Kidney (tissue), 14 donors: Measurements from ENCODE around the gene CXCR4. TPM values are rescaled to one million over a fixed set of nuclear protein-coding genes. Genes with fewer than 3 reads are reported as not detected.

Source experiments
- DNase-seq, 5 donors: peaks; one replicate each; pipeline ENCODE4 v3.0.0-alpha.2; 2013 to 2020
- FAIRE-seq: peaks from 2 replicates; lab custom pipeline; 2012; peaks lifted over from hg19 to GRCh38; lab: Jason Lieb, UNC
- H3K27ac ChIP-seq, 2 donors: one replicate each; pipeline ENCODE4 v1.7.0; 2013; ENCODE audit warnings: low read depth in 2 of 2, low read length in 2 of 2, inconsistent platforms in 1 of 2
- H3K27me3 ChIP-seq: one replicate; pipeline ENCODE4 v1.7.1; 2013; ENCODE audit warnings: low read length, inconsistent platforms; ENCODE audit not compliant: control insufficient read depth, insufficient read depth
- H3K36me3 ChIP-seq, 3 donors: one replicate each; pipeline versions ENCODE4 v1.7.0 to v1.7.1; 2013; ENCODE audit warnings: low read length in 3 of 3, control low read depth in 1 of 3, inconsistent platforms in 1 of 3; ENCODE audit not compliant: insufficient read depth in 3 of 3, control insufficient read depth in 2 of 3
- H3K4me1 ChIP-seq, 3 donors: one replicate each; pipeline versions ENCODE4 v1.7.0 to v1.7.1; 2013; ENCODE audit warnings: low read length in 3 of 3, inconsistent platforms in 1 of 3, low read depth in 1 of 3; ENCODE audit not compliant: control insufficient read depth in 2 of 3, insufficient read depth in 2 of 3
- H3K4me3 ChIP-seq, 3 donors: one replicate each; pipeline versions ENCODE4 v1.7.0 to v1.8.1; 2013; ENCODE audit warnings: low read length in 3 of 3, control low read depth in 1 of 3, inconsistent platforms in 1 of 3
- H3K9ac ChIP-seq, 3 donors: one replicate each; pipeline versions ENCODE4 v1.7.0 to v1.7.1; 2013; ENCODE audit warnings: low read length in 3 of 3, control low read depth in 1 of 3, inconsistent platforms in 1 of 3
- H3K9me3 ChIP-seq, 3 donors: one replicate each; pipeline versions ENCODE4 v1.7.0 to v1.7.1; 2013; ENCODE audit warnings: low read length in 3 of 3, control low read depth in 1 of 3, inconsistent platforms in 1 of 3; ENCODE audit not compliant: control insufficient read depth in 2 of 3, insufficient read depth in 1 of 3
- intact Hi-C: fragments of 100-400 bp; cut with DNase I; formaldehyde crosslinking; loops from one replicate; pipeline ENCODE4 v1.11.1; 2022
- polyA plus RNA-seq: library from polyadenylated mRNA; stranded (reverse); fragments of 350-450 nt; fragmentation: Illumina TruSeq; extraction: RNeasy Lipid Tissue Mini Kit (QIAGEN cat#74804); gene quantifications from one replicate; pipeline ENCODE4 v1.2.3, GENCODE V29; 2014; ENCODE audit warnings: low read depth, low replicate concordance; ENCODE audit not compliant: insufficient read depth
- total RNA-seq: library from RNA; stranded (reverse); fragmentation: NEBNext Ultra II Directional; extraction: Animal tissue kit (Norgen Biotek cat#: 25700); gene quantifications from one replicate; pipeline ENCODE4 v1.2.1, GENCODE V29; 2021
- TF ChIP-seq, protein P1 (sequence below): IDR thresholded peaks from 3 replicates; pipeline ENCODE4 v1.5.1; 2012; ENCODE audit warnings: mild to moderate bottlenecking, moderate library complexity, borderline replicate concordance; ENCODE audit not compliant: insufficient read depth; ENCODE audit errors: extremely low read depth
- donor health status: control.
- donor health status: control.
- donor health status: control.
- donor health status: control.
- donor health status: control.
- donor health status: DM: yes; HTN: yes; CAD: no.
- donor health status: Normal renal cell carcinoma (clear cell type).

CXCR4 gene
- total and polyA plus RNA-seq, 2 donors from 2014 or later, result 9.5 to 51.9 TPM

DNA sequence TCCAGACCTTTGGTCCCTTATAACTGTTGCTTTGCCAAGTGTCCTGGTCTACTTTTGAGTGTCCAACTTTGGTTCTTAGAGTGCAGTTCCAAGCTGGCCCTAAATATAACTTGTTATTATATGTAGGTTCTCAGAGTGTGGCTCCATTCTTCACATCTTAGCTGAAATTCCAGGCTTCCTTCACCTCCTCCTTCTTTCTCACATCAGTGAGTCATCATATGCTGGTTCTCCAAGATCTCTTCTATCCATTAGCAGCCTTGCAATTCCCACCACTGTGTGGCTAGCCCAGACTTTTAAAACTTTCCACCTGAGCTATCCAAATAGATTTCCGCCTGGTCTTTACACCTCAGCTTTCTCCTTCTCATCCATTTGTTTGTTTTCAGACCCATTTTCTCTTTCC is 12.6 kb upstream of the CXCR4 start:
- no peaks in the 10 kb centered on the region for H3K27me3 ChIP-seq
- H3K27ac ChIP-seq, result no peak overlapping the region
- FAIRE-seq, result no peak
- no peaks in the 10 kb centered on the region for H3K36me3 ChIP-seq
- no peaks in the 10 kb centered on the region for H3K4me1 ChIP-seq
- no peaks in the 10 kb centered on the region for H3K9me3 ChIP-seq
- no peak overlapping the region for H3K4me3 ChIP-seq
- DNase-seq, result no peak
- no peak overlapping the region for H3K9ac ChIP-seq
- TF ChIP-seq, protein P1, sequence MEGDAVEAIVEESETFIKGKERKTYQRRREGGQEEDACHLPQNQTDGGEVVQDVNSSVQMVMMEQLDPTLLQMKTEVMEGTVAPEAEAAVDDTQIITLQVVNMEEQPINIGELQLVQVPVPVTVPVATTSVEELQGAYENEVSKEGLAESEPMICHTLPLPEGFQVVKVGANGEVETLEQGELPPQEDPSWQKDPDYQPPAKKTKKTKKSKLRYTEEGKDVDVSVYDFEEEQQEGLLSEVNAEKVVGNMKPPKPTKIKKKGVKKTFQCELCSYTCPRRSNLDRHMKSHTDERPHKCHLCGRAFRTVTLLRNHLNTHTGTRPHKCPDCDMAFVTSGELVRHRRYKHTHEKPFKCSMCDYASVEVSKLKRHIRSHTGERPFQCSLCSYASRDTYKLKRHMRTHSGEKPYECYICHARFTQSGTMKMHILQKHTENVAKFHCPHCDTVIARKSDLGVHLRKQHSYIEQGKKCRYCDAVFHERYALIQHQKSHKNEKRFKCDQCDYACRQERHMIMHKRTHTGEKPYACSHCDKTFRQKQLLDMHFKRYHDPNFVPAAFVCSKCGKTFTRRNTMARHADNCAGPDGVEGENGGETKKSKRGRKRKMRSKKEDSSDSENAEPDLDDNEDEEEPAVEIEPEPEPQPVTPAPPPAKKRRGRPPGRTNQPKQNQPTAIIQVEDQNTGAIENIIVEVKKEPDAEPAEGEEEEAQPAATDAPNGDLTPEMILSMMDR, result no peak
- intact Hi-C loops, result no loop called here

DNA sequence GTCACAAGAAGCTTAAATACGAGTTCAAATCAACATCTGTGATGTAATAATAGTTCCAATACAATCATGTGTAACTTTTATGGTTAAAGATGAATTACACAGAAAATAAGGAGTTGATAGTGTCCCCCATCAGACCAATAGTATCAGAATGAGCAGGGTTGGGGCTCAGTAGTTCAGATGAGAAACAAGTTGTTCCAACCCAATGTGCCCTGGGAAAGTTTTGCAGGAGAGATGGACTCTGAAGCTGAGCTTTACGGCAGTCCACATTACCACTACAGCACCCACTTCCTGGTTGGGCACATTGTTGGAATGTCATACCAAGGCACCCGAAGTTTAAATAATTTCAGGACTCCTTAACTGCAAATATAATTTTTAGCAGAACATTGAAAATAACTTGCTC is 12.1 kb upstream of the CXCR4 start:
- Histone ChIP-seq H3K27ac (no peak overlapping the region), H3K27me3 (no peaks in the 10 kb centered on the region), H3K9ac (no peak overlapping the region), H3K4me1 (no peaks in the 10 kb centered on the region), H3K9me3 (no peaks in the 10 kb centered on the region), H3K4me3 (no peak overlapping the region), H3K36me3 (no peaks in the 10 kb centered on the region)
- TF ChIP-seq, protein P1, result no peak
- DNase-seq (no peak), FAIRE-seq (no peak)
- intact Hi-C loops, result no loop called here

DNA sequence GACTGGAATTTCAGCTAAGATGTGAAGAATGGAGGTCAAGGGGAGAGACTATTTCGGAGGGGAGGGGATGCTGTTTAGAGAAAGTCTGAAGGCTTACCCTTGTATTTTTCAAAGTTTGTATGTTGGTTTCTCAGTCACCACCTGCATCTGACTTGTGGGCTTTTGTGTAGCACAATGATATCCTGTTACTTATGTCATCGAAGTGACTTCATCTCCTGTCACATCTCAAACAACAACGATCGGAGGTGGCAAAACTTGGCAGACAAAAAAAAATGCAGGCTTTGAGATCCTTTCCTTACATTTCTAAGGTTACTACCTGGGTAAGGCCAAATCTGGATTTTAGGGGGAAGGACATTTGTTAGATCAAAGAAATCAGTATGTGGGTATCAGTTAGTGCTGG is 11.7 kb upstream of the CXCR4 start:
- Histone ChIP-seq H3K4me3 (no peak overlapping the region), H3K36me3 (no peaks in the 10 kb centered on the region), H3K9ac (no peak overlapping the region), H3K27ac (no peak overlapping the region), H3K9me3 (no peaks in the 10 kb centered on the region), H3K4me1 (no peaks in the 10 kb centered on the region), H3K27me3 (no peaks in the 10 kb centered on the region)
- no peak for DNase-seq
- TF ChIP-seq, protein P1, result no peak
- FAIRE-seq, result no peak
- intact Hi-C loops, result no loop called here

DNA sequence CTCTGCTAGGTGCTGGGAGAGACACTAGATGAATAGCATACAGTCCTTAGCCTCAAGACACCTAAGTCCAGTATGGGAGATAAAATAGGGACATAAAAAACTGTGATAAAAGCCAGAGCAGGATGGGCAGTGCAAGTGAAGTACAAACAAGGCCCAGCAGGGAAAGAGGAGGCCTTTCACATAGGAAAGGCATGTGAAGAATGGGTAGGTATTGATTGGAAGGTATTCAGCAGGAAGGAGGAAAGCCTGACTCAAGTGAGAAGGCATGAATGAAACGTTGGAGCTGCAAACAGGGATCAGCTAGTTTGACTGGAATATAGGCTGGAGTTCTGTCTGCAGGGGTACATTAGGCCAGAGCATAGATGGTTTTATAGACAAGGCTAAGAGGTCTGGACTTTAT is 11.0 kb upstream of the CXCR4 start:
- Histone ChIP-seq H3K27me3 (no peaks in the 10 kb centered on the region), H3K4me1 (no peaks in the 10 kb centered on the region), H3K9ac (no peak overlapping the region), H3K36me3 (no peaks in the 10 kb centered on the region), H3K9me3 (no peaks in the 10 kb centered on the region), H3K4me3 (no peak overlapping the region), H3K27ac (no peak overlapping the region)
- intact Hi-C loops, result no loop called here
- FAIRE-seq (no peak), DNase-seq (no peak)
- TF ChIP-seq, protein P1, result no peak
